Neural progenitor cell (in vitro differentiated cells): ENCODE results near the gene HS2ST1.

Experiments used
- CTCF ChIP-seq: fragments of 200-600 bp; sonication (generic); IDR thresholded peaks from 2 replicates; pipeline ENCODE4 v1.5.1; 2017; ENCODE audit warnings: antibody characterized with exemption, mild to moderate bottlenecking
- EZH2 ChIP-seq: fragments of 200-600 bp; sonication (generic); IDR thresholded peaks from 2 replicates; pipeline ENCODE4 v1.6.1; 2017; ENCODE audit warnings: antibody characterized with exemption, mild to moderate bottlenecking, moderate library complexity
- EZH2phosphoT487 ChIP-seq: fragments of 200-600 bp; sonication (generic); IDR thresholded peaks from 2 replicates; pipeline ENCODE4 v1.6.1; 2017; ENCODE audit warnings: antibody characterized with exemption

GRCh38 chr1:86914601-86914997 is at the start of gene HS2ST1:
- TF ChIP-seq CTCF (no peak), EZH2 (no peak), EZH2phosphoT487 (no peak)
